ENCODE results near the gene PIM1. TPM values are rescaled to one million over a fixed set of nuclear protein-coding genes. Genes with fewer than 3 reads are reported as not detected.

Gene PIM1
- total and polyA plus RNA-seq, 9 of the 15 experiments (the other 6 are each of a cell fraction or from before 2014, with no cell fraction given): 19.0 to 789 (median 212) TPM

DNA sequence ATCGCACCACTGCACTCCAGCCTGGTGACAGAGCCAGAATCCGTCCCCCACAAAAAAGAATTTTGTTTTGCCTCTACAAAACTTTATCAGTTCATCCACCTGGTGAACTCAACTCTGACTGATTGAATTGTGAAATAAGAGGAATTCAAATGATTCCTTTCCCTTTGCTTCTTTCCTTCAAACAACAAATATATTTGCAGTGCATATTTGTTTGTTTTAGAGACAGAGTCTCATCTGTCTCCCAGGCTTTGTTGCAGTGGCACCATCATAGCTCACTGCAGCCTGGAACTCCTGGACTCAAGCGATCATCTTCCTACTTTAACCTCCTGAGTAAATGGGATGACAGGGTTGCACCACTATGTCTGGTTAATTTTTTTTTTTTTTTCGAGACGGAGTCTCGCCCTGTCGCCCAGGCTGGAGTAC, 23.2 kb upstream of the PIM1 start (continued):
- TF ChIP-seq, protein P1, sequence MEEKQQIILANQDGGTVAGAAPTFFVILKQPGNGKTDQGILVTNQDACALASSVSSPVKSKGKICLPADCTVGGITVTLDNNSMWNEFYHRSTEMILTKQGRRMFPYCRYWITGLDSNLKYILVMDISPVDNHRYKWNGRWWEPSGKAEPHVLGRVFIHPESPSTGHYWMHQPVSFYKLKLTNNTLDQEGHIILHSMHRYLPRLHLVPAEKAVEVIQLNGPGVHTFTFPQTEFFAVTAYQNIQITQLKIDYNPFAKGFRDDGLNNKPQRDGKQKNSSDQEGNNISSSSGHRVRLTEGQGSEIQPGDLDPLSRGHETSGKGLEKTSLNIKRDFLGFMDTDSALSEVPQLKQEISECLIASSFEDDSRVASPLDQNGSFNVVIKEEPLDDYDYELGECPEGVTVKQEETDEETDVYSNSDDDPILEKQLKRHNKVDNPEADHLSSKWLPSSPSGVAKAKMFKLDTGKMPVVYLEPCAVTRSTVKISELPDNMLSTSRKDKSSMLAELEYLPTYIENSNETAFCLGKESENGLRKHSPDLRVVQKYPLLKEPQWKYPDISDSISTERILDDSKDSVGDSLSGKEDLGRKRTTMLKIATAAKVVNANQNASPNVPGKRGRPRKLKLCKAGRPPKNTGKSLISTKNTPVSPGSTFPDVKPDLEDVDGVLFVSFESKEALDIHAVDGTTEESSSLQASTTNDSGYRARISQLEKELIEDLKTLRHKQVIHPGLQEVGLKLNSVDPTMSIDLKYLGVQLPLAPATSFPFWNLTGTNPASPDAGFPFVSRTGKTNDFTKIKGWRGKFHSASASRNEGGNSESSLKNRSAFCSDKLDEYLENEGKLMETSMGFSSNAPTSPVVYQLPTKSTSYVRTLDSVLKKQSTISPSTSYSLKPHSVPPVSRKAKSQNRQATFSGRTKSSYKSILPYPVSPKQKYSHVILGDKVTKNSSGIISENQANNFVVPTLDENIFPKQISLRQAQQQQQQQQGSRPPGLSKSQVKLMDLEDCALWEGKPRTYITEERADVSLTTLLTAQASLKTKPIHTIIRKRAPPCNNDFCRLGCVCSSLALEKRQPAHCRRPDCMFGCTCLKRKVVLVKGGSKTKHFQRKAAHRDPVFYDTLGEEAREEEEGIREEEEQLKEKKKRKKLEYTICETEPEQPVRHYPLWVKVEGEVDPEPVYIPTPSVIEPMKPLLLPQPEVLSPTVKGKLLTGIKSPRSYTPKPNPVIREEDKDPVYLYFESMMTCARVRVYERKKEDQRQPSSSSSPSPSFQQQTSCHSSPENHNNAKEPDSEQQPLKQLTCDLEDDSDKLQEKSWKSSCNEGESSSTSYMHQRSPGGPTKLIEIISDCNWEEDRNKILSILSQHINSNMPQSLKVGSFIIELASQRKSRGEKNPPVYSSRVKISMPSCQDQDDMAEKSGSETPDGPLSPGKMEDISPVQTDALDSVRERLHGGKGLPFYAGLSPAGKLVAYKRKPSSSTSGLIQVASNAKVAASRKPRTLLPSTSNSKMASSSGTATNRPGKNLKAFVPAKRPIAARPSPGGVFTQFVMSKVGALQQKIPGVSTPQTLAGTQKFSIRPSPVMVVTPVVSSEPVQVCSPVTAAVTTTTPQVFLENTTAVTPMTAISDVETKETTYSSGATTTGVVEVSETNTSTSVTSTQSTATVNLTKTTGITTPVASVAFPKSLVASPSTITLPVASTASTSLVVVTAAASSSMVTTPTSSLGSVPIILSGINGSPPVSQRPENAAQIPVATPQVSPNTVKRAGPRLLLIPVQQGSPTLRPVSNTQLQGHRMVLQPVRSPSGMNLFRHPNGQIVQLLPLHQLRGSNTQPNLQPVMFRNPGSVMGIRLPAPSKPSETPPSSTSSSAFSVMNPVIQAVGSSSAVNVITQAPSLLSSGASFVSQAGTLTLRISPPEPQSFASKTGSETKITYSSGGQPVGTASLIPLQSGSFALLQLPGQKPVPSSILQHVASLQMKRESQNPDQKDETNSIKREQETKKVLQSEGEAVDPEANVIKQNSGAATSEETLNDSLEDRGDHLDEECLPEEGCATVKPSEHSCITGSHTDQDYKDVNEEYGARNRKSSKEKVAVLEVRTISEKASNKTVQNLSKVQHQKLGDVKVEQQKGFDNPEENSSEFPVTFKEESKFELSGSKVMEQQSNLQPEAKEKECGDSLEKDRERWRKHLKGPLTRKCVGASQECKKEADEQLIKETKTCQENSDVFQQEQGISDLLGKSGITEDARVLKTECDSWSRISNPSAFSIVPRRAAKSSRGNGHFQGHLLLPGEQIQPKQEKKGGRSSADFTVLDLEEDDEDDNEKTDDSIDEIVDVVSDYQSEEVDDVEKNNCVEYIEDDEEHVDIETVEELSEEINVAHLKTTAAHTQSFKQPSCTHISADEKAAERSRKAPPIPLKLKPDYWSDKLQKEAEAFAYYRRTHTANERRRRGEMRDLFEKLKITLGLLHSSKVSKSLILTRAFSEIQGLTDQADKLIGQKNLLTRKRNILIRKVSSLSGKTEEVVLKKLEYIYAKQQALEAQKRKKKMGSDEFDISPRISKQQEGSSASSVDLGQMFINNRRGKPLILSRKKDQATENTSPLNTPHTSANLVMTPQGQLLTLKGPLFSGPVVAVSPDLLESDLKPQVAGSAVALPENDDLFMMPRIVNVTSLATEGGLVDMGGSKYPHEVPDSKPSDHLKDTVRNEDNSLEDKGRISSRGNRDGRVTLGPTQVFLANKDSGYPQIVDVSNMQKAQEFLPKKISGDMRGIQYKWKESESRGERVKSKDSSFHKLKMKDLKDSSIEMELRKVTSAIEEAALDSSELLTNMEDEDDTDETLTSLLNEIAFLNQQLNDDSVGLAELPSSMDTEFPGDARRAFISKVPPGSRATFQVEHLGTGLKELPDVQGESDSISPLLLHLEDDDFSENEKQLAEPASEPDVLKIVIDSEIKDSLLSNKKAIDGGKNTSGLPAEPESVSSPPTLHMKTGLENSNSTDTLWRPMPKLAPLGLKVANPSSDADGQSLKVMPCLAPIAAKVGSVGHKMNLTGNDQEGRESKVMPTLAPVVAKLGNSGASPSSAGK (IDR thresholded peaks at IDR 0.05): no peak
- peak; percentile 48; the same call in 1 of the 2 replicates for TF ChIP-seq TAL1 (IDR thresholded peaks at IDR 0.05)
- TF ChIP-seq DMBX1 (CRISPR knock-in tag; IDR thresholded peaks at IDR 0.05; ENCODE audit: borderline replicate concordance): no peak
- TF ChIP-seq FOXK2 (conservative IDR thresholded peaks at IDR 0.05 in 1 of 2, IDR thresholded peaks at IDR 0.05 in 1 of 2; ENCODE audit: low read depth in 2 of 2): no peak
- TF ChIP-seq ZNF398 (CRISPR knock-in tag; IDR thresholded peaks at IDR 0.05): no peak
- TF ChIP-seq TEAD4 (IDR thresholded peaks at IDR 0.05; ENCODE audit: low read length): 0 out of 2 replicates have a peak, but pooled peaks have one; percentile 23
- no peak for TF ChIP-seq TEAD4 (CRISPR knock-in tag; IDR thresholded peaks at IDR 0.05; ENCODE audit: borderline replicate concordance)
- TF ChIP-seq, protein P2, sequence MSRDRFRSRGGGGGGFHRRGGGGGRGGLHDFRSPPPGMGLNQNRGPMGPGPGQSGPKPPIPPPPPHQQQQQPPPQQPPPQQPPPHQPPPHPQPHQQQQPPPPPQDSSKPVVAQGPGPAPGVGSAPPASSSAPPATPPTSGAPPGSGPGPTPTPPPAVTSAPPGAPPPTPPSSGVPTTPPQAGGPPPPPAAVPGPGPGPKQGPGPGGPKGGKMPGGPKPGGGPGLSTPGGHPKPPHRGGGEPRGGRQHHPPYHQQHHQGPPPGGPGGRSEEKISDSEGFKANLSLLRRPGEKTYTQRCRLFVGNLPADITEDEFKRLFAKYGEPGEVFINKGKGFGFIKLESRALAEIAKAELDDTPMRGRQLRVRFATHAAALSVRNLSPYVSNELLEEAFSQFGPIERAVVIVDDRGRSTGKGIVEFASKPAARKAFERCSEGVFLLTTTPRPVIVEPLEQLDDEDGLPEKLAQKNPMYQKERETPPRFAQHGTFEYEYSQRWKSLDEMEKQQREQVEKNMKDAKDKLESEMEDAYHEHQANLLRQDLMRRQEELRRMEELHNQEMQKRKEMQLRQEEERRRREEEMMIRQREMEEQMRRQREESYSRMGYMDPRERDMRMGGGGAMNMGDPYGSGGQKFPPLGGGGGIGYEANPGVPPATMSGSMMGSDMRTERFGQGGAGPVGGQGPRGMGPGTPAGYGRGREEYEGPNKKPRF (IDR thresholded peaks at IDR 0.05; ENCODE audit: low read depth, low read length): no peak
- no peak for TF ChIP-seq ZNF644 (tag; IDR thresholded peaks at IDR 0.05; ENCODE audit: low read depth)
- TF ChIP-seq FOXK1 (CRISPR knock-in tag; IDR thresholded peaks at IDR 0.05; ENCODE audit: borderline replicate concordance): no peak
- TF ChIP-seq CBFA2T2 (conservative IDR thresholded peaks at IDR 0.05): peak; percentile 38; the same call in 1 of the 2 replicates
- TF ChIP-seq ZNF274 (IDR thresholded peaks at IDR 0.05; ENCODE audit: borderline replicate concordance, low read depth, low read length): no peak
- peak; percentile 67 for TF ChIP-seq CBFA2T3 (IDR thresholded peaks at IDR 0.05)
- no peak for TF ChIP-seq SUPT5H (IDR thresholded peaks at IDR 0.05)
